Epithelial cell of esophagus (primary cell): ENCODE measurements around the gene RUNX2.

Source experiments
- DNase-seq: peaks from one replicate; pipeline ENCODE4 v3.0.0; 2010; ENCODE audit warnings: low read depth
- H3K4me3 ChIP-seq: 2 replicates; pipeline ENCODE4 v1.5.1; 2011; ENCODE audit warnings: mild to moderate bottlenecking, low read length, control low read depth
- TF ChIP-seq, protein P1 (sequence below): IDR thresholded peaks from 2 replicates; pipeline ENCODE4 v1.5.1; 2011; ENCODE audit warnings: low read depth, mild to moderate bottlenecking, low read length, control low read depth, inconsistent platforms; ENCODE audit not compliant: insufficient read depth; ENCODE audit errors: missing control alignments

RUNX2 gene

GRCh38 chr6:45624228-45624627, 296.1 kb downstream of the RUNX2 start:
- TF ChIP-seq, protein P1, sequence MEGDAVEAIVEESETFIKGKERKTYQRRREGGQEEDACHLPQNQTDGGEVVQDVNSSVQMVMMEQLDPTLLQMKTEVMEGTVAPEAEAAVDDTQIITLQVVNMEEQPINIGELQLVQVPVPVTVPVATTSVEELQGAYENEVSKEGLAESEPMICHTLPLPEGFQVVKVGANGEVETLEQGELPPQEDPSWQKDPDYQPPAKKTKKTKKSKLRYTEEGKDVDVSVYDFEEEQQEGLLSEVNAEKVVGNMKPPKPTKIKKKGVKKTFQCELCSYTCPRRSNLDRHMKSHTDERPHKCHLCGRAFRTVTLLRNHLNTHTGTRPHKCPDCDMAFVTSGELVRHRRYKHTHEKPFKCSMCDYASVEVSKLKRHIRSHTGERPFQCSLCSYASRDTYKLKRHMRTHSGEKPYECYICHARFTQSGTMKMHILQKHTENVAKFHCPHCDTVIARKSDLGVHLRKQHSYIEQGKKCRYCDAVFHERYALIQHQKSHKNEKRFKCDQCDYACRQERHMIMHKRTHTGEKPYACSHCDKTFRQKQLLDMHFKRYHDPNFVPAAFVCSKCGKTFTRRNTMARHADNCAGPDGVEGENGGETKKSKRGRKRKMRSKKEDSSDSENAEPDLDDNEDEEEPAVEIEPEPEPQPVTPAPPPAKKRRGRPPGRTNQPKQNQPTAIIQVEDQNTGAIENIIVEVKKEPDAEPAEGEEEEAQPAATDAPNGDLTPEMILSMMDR = no peak
- no peak overlapping the region for H3K4me3 ChIP-seq
- DNase-seq = no peak

GRCh38 chr6:45625191-45625664, 297.1 kb downstream of the RUNX2 start:
- TF ChIP-seq, protein P1 = no peak
- DNase-seq = peak; percentile 55
- no peak overlapping the region for H3K4me3 ChIP-seq

- TF ChIP-seq, protein P1 = no peak
- H3K4me3 ChIP-seq = no peak overlapping the region
- peak; percentile 95 for DNase-seq
Observed at GRCh38 chr6:45626087-45626891, 298.2 kb downstream of the RUNX2 start.

- H3K4me3 ChIP-seq = no peak overlapping the region
- DNase-seq = no peak
- TF ChIP-seq, protein P1 = no peak
Observed at GRCh38 chr6:45630314-45630713, 302.2 kb downstream of the RUNX2 start.

DNA sequence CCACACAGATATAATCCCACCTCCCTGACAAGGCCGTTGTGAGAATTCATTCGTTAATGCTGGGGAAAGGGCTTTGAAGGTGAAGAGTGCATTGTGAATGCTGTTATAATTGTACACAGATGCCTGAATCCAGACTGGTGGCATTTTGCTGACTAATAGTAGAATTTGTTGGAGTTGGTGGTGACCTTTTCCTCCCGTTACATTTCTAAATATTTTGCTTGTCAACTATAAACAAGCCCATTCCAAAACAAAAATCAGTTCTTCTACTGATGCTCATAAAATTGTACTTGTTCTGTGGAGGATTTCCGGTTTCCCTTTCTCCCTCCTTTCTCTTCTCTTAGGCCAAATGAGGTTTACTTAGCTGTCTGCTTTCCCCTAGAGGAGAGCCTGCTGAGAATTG, 302.7 kb downstream of the RUNX2 start:
- TF ChIP-seq, protein P1 = no peak
- H3K4me3 ChIP-seq = no peak overlapping the region
- no peak for DNase-seq

DNA sequence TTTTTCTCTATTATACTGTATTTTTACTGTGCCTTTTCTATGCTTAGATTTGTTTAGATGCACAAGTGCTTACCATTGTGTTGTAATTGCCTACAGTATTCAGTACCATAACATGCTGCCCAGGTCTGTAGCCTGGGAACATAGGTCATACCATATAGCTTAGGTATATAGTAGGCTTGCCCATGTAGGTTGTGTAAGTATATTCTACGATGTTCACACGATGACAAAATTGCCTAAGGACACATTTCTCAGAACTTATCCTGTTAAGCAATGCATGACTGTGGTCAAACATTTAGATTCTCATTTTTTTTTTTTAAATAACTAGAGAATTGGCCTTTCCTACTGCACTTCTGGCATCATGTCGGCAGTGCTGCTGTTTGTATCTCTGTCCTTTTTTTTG, 303.3 kb downstream of the RUNX2 start:
- H3K4me3 ChIP-seq = no peak overlapping the region
- peak; percentile 95 for DNase-seq
- TF ChIP-seq, protein P1 = no peak

- TF ChIP-seq, protein P1 = no peak
- DNase-seq = no peak
- H3K4me3 ChIP-seq = no peak overlapping the region
Observed at GRCh38 chr6:45633272-45633908, 305.3 kb downstream of the RUNX2 start.
